ENCODE measurements around the gene STK38.
"Not testable (repeated sequence)": the region's sequence is repeated elsewhere in the genome, so short reads cannot be mapped to it uniquely, and the experiment has no call there.

The STK38 gene

DNA sequence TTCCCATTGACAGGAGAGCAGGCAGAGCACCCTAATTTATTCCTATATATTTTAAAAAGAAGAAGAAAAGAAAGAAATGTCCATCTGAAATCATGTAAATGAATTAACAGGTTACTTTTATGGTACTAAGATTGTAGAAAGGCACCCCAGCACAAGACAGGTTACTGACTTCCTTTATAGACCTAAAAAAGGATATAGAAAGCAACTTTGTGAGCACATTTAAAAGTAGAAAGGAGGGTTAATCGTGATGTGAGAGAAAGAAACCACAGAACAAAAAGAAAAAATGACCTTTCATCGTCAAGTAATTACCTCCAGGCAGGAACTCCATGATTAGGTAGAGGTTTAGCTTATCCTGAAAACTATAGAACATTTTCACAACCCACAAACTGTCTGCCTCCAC lies 29.9 kb downstream of the STK38 start:
- DNase-seq: no peak

DNA sequence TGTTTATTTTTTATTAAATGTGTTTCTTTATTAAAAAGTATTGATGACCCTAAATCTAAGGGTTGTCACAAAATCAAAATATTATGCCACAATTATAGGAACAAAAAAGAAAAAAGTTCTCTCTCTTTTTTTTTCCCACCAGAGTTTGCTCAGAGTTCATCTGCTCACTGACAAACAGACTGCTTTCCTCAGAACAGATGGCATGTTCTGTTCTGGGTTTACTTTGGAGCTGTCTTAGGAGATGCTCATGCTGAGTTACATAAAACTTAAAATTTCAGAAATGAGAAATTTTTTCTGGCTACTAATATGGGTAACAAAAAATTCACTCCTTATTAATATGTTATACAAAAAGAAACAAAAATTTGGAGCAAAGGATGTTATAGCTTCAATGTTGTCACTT lies 30.3 kb downstream of the STK38 start:
- peak; percentile 15 for DNase-seq

DNA sequence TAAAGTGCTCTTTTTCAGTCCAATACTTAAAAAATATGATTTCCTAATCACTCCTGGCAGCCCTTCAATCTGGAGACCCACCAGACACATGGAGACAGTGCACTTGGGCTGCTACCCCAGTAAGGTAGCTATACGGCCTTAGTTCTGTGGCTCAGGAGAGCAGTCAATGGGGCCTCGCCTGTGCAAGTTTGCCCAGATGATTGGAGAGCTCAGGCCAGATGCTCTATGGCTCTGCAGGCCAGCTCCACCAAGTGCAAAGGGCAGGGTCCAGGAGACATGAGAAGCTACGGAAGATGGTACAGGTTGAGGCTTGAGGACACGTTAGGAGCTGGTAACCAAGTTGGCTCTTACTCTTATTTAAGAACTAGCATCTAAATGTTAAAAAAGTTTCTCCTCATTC lies 30.7 kb downstream of the STK38 start:
- no peak for DNase-seq

DNA sequence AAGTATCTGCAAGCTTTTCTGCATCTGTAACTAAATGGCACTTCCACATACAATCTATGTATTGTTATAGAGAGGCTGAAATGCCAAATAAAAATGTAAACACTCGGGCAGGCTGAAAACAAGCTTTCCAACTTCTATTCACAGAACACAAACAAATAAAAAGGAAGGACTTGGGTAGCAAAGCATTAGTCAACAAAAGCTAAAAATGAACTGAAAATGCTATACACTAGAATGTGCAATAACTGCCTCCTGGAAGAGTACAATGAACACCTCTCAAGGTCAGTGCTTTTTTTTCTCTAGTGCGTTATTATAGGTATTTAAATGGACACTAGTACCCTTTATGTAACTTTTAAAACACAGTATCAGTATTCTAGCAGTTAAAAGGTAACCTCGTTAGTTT lies 31.4 kb downstream of the STK38 start:
- DNase-seq: no peak

DNA sequence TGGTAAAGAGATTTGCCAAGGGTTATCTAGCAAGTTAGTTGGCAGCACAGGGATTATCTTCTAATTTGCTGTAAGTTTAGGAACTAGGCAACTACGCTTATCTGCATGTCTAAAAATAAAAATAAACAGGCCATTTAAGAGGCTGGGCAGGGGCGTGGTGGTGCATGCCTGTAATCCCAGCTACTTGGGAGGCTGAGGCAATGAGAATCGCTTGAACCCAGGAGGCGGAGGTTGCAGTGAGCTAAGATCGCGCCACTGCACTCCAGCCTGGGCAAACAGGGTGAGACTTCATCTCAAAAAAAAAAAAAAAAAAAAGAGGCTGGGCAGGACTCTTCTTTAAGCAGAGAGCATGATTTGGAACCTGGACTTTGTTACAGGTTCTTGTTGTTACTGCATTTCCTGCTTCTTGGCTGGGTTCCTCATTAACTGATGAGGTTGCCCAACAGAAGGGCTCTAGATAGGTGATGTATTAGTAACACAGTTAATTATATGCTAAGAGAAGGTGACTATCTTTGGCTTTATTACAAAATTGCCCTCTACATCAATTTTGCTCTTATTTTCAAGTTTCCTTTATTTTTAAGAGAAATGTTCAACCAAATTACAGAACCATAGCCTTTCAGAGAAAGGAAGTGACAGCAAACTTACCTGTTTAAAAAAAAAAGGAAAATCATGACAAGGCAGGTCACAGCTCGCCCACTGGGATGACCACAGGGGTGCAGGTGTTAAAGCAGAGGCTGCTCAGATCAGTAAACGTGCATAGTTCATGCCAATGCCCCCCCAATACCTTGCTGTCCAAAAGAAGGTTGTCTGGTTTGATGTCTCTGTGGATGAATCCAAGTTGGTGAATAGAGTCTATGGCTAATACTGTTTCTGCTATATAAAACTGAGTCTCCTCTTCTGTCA lies 32.5 kb downstream of the STK38 start:
- DNase-seq: no peak

DNA sequence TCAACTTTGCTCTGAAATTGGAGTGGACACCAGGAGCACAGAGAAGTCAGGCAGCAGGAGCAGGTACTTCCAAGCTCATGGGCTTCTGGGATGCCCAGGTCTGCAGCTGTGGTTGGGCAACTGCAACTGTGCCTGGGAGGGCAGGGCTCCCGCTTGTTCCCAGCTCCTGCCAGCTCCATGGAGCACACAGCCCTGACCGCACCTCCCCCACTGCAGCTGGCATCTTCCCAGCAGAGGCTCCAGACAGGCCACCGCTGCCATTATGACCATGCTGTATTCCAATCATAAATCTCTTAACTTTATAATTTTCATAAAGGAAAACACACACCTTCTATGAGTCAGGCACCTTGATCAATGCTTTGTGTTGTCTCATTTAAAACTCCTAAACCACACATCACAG lies 36.9 kb downstream of the STK38 start:
- DNase-seq: no peak

DNA sequence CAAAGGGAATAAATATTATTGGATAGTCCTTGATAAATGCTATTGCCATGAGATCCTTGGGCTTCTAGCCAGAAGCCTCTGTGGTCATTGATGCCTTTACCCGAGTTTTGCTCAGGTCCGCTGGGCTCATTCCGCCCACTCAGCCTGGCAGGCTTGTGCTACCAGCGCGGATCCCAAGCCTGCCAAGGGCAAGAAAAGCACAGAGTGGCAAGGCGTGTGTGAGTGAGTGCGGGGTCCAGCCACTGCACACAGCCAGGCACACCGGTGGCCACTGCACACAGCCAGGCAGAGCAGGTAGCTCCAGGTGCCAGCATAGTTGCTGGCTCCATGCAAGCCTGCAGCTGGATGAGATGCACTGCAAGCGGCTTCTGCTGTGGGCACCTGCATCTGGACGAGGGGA lies 38.7 kb downstream of the STK38 start:
- DNase-seq: no peak

DNA sequence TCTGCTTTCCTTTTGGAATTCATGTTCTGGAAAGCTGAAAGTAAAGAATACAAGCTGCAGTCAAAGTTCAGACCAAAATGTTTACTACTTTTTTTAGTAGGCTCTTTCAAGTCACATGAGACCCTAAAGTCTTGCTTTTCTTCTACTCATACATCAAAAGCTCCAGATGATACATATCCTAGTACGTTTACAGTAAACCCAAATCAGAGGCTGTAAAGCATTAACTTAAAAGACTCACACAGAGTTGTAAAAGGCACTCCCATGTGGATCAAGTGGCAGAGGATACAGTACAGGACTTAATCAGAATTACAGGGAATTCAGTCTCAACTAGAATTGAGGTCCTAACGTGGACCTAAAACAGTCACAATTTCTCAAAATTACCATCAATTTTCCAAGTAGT lies 40.7 kb downstream of the STK38 start:
- DNase-seq: no peak

DNA sequence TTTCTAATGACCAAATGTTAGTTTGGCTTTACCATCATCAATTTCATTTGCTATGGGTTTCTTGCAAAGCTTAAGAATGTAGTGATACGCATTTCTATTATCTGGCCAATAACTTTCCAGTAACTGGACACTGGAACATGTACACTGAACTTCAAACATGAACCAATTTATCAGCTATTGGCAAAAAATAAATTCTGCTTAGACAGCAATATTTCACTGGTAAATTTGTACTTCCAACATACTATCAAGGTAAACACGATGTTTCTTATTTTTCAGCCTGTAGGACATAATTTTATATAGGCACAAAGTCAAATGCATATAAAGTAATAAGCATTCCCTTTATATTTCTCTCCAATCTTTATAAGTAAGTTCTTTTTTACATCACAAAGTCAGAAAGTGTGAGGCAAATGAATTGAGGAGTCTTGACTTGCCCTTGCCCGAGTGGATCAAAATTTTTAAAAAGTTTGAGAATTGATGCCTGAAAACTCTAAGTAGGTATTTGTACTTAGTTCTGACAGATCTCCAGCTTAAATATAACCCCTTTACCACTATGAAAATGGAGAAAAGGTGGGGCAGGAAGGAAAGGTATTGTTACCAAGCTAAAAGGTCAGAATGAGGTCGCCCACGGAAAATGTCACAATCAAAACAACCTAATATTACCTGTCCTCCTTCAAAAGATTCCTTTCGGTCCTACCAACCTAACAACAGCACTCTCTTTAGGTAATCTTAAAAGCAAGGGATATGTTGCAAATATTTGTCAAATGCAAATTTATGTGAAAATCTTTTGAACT lies 41.3 kb downstream of the STK38 start:
- no peak for DNase-seq

DNA sequence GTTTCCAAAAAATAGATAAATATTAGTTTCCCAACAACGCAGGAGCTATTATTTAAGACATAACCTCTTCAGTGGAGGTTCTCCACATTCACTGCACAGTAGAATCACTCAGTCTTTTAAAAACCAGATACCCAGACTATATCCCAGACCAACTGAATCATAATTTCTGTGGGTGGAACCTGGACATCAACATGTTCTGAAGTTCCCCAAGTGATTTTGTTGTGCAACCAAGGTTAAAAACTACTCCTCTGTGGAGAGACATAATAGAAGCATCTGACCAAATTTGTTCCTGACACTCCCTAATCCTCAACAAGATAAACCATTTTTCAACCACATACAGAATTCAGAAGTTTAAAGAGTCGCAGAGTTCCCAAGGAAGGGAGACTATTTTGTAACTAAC lies 42.3 kb downstream of the STK38 start:
- no peak for DNase-seq

DNA sequence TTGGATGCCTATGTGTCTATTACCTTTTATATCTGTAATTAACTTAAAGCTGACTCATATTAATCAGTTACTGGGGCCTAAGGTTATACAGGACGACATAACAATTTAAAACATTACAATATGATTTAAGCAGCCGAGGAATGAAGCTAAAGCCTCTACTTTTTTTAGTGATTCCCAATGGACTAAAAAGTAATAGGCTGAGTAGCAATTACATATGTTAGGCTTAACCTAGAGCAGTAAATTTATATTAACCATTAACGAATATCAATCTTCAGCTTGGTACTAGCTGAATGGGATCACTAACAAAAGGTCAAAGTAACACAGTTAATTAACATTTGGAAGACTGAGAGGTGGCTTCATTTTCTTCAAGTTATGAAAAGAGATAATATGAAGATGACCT lies 43.1 kb downstream of the STK38 start:
- DNase-seq: no peak

DNA sequence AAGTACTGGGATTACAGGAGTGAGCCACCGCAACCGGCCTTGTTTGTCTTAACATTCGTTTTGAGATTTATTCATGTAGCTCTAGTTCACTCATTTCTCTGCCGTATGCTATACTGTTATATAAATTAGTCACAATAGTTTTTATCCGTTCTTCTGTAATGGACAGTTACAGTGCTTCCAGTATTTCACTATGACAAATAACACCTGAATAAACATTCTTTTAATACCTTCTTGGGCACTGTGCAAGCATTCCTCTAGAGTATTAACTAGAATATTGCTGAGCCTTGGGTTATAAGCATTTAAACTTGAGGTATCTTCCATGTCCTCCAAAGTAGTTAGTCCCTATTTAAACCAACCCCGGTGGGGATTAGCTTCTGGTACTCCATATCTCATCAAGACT lies 45.6 kb downstream of the STK38 start:
- no peak for DNase-seq

DNA sequence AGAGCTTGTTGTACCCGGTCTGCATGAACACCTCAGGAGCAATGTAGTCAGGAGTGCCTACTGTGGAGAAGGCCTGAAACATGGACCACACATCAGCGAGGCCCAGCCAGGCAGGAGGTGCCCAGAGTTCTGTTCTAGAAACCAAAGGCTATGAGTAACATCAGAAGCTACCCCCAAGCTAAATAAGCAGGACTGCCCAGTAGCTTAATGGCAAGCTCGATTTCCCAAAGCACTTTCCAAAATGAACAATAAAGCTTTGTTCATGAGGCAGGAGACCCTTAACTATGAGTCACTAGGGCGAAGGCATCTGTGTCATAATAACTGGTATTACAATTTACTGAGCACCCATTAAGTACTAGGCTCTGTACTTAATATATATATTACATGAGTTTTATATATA lies 47.4 kb downstream of the STK38 start:
- no peak for DNase-seq

DNA sequence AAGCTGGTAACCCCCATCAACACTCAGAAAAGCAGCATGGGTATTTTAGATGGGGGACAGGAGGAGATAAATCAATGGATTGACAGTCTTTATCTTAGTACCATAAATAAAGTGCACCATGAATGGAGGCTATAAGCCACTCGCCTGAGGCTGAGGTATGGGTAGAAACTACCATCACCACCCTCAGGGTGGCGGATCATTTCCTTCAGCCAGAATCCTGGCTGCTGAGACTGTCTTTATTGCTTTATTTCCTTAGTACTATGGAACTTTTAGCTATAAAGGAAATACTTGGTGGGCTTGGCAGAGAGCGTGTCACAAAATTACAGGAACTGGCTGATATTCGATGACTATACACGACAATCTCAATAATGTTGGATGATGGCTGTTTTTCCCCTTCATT lies 52.2 kb downstream of the STK38 start:
- no peak for DNase-seq

DNA sequence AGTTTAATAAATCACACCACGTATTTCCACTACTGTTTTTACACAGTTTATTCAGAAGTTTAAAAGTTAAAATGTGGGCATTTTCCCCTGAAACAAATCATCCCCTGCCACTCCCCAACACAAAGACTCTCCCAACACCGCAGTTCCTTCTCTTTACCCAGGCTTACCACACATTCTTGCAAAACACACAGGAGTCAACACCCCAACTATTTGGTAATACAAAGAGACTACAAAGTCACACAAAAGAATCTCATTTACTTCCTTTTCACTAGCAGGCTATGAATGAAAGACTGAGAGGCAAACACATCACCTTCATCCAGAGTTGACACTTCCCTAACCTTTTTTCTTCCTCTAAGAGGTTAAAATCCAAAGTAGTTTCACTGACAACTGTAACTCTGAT lies 53.4 kb downstream of the STK38 start:
- no peak for DNase-seq

DNA sequence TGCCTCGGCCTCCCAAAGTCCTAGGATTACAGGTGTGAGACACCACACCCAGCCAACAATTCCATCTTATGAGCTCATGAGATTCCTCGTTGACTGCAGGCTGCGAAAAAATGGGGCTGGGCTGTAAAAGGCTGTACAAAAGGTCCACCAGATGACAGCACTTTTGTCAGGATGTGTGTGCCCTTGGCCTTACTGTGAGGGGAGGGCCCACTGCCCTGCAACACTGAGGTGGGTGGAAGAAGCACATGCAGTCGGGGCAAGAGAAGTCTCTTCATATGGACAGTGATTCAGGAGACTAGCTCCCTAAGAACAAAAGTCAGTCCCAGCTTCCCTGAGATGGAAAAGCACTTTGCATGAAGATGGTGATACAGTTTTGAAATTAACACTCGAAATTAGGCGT lies 54.0 kb downstream of the STK38 start:
- no peak for DNase-seq

DNA sequence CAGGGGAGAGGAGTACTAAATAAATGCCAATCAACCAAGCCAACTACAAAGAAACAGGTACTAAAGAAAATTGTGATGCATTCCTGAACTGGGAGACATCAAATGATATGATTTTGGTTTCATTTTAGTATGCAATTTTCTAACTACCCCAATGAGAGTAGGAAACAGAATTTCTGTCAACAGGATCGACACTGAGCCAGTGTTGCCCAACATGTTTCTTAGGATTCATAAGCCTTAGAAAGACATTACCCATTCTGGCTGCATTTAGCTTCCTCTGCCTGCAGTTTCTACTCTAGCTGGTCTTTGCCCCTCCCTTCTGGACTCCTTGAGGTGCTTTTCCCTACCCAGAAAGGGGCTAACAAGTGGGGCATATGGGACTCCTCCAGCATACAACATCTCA lies 54.7 kb downstream of the STK38 start:
- DNase-seq: no peak

DNA sequence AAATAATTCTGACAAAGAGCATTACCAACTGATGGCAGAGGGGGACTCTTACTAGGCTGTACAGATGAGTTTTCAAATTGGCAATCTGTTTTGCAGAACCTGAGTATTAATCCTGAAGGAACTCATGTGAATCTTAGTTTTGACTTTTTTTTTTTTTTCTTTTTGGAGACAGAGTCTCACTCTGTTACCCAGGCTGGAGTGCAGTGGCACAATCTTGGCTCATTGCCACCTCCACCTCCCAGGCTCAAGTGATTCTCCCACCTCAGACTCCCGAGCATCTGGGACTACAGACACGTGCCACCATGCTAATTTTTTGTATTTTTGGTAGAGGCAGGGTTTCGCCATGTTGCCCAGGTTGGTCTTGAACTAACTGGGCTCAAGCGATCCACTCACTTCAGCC lies 55.2 kb downstream of the STK38 start:
- peak; percentile 73 for DNase-seq

DNA sequence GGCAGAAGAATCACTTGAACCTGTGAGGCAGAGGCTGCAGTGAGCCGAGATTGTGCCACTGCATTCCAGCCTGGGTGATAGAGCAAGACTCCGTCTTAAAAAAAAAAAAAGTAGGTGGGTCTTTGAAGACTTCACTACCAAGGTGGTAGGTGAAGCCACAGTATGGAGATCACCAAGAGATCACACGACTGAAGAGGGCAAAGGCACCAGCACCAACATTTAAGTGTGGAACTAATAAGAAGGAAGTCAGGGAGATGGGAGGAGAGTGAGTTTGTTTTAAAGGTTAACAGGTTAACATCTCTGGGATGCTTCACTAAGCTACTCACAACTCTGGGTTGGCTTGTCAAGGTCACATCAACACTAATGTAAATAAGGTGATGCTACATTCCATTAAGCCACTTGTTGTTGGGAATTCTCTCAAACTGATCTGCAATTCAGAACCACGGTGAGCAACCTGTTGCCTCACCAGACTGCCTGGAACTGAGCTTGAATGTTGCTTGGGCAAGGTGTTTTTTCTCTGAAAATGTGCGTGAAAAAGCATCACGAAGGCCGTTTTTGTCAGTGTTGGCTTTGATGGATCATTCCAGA lies 55.8 kb downstream of the STK38 start:
- no peak for DNase-seq

DNA sequence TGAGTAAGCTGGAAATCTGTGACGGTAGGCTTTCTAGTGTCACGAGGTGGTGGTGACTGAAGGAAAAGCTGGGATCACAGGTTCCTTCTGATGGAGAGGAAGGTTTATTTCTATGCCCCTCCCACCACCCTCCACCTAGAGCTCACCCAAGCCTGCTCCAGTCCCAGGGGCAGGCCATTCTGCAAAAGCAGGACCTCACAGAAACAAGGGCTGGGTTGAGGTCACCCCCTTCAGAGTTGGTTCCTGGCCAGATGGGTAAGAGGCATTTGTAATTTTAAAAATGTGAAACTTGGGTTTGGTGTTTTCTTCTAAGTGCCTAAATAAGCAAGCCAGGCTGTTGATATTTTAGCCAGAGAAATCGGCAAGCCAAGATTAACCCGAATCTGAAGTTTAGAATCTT lies 57.9 kb downstream of the STK38 start:
- no peak for DNase-seq

DNA sequence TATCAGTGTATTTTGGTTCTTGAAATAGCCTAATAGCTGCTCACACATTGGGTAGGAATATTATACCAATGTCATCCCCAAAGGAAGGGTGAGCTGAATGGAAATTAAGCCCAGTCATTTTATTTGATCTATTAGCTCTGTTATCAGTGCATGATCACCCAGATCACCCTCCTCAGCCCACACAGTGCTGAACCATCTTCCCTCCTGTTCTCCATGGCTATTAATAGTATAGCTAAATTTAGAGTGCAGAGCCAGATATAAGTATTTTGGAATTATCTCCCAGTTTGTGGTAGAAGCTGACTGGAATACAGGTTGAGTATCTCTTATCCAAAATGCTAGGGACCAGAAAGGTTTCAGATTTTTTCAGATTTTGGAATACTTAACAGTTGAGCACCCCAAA lies 59.1 kb downstream of the STK38 start:
- DNase-seq: no peak

DNA sequence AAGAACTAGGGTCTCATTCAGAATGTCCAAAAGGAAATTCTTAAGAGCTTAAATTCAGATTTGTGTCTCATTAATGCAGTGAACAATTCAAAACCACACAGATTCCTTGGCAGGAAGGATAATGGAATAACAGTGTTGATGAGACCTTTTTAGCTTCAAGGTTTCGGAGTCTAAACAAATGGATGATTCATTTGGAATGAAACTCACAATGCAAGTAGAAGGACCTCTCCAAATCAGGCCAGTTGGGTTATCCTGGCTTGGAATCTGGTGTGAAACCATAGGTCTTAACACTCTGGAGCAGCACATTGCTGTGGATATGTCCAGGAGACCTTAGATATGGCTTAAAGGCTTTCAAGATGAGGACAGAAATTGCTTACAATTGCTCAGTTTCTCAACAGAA lies 59.6 kb downstream of the STK38 start:
- DNase-seq: no peak

DNA sequence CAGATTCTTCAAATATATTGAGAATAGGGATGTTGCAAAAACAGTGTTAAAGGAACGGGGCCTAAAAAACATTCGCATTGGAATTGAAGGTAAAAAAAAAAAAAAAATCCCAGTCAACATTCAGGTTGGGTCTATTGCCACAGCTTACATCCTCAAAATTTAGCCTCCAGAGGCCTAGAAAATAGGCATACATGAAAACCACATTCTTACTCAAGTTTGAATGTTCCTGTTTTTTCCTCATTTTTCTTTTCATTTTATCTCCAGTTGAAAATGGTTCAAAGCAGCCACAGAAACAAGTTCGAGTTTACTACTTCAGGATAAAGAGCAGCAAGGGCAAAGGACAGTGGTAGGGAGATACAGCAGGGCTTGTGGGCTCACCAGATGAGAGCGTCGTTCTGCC lies 62.5 kb downstream of the STK38 start:
- no peak for DNase-seq

DNA sequence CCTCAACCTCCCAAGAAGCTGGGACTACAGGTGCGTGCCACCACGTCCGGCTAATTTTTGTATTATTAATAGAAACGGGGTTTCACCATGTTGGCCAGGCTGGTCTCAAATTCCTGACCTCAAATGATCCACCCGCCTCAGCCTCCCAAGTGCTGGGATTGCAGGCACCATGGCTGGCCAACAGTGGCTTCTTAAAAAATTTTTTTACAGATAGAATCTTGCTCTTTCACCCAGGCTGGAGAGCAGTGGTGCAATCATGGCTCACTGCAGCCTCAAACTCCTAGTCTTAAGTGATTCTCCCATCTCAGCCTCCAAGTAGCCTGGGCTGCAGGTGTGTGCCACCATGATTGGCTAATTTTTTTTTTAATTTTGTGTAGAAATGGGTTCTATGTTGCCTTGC lies 64.0 kb downstream of the STK38 start:
- DNase-seq: not testable (repeated sequence)
